Keratinocyte (primary cell): ENCODE measurements around the gene UGT8.

Experiments used
- EZH2 ChIP-seq: IDR thresholded peaks from one replicate; pipeline ENCODE4 v1.6.1; 2012; ENCODE audit warnings: inconsistent platforms, mild to moderate bottlenecking, low read length, moderate library complexity
- TF ChIP-seq, protein P1 (sequence below), 3 experiments: IDR thresholded peaks in 1 of 3; conservative IDR thresholded peaks in 1 of 3; optimal IDR thresholded peaks in 1 of 3; 2 replicates in 2 of 3; 3 replicates in 1 of 3; pipeline versions ENCODE3 to v1.5.1; 2011; ENCODE audit warnings: low read length in 3 of 3, mild to moderate bottlenecking in 3 of 3, moderate library complexity in 2 of 3, control low read depth in 1 of 3, inconsistent platforms in 1 of 3; ENCODE audit not compliant: insufficient read depth in 2 of 3; ENCODE audit errors: extremely low read depth in 1 of 3

DNA sequence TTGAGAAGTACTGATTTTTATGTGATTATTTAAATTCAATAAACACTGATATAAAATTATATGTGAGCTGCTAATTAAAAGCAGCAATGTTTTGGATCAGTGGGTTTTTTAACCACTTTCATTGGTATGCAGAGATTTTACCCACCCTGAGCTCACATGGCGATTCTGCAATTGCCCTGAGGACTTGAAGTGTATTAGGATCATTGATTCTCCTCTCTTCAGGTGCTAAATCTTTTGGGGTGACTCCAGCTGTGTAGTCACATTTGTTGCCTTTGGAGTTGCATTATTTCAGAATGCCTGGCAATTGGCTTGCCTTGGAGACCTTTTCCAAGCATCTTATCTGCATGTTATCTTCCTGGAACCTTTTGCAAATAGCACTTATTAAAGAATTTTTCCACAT, 51.3 kb downstream of the UGT8 start:
- TF ChIP-seq, protein P1, sequence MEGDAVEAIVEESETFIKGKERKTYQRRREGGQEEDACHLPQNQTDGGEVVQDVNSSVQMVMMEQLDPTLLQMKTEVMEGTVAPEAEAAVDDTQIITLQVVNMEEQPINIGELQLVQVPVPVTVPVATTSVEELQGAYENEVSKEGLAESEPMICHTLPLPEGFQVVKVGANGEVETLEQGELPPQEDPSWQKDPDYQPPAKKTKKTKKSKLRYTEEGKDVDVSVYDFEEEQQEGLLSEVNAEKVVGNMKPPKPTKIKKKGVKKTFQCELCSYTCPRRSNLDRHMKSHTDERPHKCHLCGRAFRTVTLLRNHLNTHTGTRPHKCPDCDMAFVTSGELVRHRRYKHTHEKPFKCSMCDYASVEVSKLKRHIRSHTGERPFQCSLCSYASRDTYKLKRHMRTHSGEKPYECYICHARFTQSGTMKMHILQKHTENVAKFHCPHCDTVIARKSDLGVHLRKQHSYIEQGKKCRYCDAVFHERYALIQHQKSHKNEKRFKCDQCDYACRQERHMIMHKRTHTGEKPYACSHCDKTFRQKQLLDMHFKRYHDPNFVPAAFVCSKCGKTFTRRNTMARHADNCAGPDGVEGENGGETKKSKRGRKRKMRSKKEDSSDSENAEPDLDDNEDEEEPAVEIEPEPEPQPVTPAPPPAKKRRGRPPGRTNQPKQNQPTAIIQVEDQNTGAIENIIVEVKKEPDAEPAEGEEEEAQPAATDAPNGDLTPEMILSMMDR (optimal IDR thresholded peaks at IDR 0.05 in 1 of 3, IDR thresholded peaks at IDR 0.05 in 1 of 3, conservative IDR thresholded peaks at IDR 0.05 in 1 of 3; ENCODE audit: extremely low read depth in 1 of 3, insufficient read depth in 2 of 3, low read length in 3 of 3), result no peak
- TF ChIP-seq EZH2, result no peak
